ENCODE measurements around the gene ARMC10.

GRCh38 chr7:103117465-103117864 is 42.5 kb downstream of the ARMC10 start:
- no peak for TF ChIP-seq TAF1 (IDR thresholded peaks at IDR 0.05; ENCODE audit: borderline replicate concordance, insufficient read depth, low read length)
- TF ChIP-seq REST (IDR thresholded peaks at IDR 0.05; ENCODE audit: insufficient read depth in 1 of 2, low read depth in 2 of 2, low read length in 2 of 2), result no peak
- no peak for TF ChIP-seq POLR2AphosphoS5 (IDR thresholded peaks at IDR 0.05; ENCODE audit: low read depth, low read length)
